Stimulated activated CD4-positive, alpha-beta T cell treated with anti-CD3 and anti-CD28 coated beads, Interleukin-1b, Interleukin-23, amount 100 ng/mL, for 1 hour (primary cell): ENCODE data around the gene AIMP2.
"Not testable (repeated sequence)": the region's sequence is repeated elsewhere in the genome, so short reads cannot be mapped to it uniquely, and the experiment has no call there.

Experiments
- DNase-seq, 2 donors: peaks; one replicate each; pipeline ENCODE4 v3.0.0-alpha.2; 2020; ENCODE audit warnings: low read depth in 2 of 2

AIMP2 gene

GRCh38 chr7:6008668-6009611 is at the start of gene AIMP2, which contains the start of gene PMS2:
Gene AIMP2, plus strand, starts transcription at chr7:6009272. Its CDS starts 92 bp downstream, at chr7:6009364.
Gene PMS2, minus strand, starts transcription at chr7:6009049. Its CDS starts 30 bp downstream, at chr7:6009019.
- peak; percentile 81 to 90 for DNase-seq

DNA sequence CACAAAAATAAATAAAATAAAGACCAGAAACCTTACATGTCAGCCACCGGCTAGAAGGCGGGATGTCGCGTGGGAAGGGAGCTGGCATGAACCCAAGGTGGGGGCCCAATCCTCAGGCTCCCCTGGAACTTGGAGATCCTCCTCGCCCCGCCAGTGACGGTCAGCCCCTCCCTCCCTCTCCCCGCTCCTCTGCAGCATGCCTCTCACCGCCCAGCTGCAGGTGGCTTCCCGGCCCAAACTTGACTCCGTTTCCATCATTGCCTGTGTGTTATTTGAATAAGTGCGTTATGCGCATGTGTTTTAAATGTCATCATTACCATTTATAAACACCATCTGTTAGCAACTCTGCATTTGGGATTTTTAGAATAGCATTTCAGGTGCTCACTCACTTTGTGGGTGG is 45.9 kb upstream of the AIMP2 start:
- not testable (repeated sequence) for DNase-seq

GRCh38 chr7:5963810-5964209 is 45.3 kb upstream of the AIMP2 start:
- DNase-seq: not testable (repeated sequence)

GRCh38 chr7:5970347-5970911 is 38.6 kb upstream of the AIMP2 start, which contains the start of gene RSPH10B:
Gene RSPH10B, minus strand, starts transcription at chr7:5970689. Its CDS starts 3,573 bp downstream, at chr7:5967116.
- not testable (repeated sequence) for DNase-seq

DNA sequence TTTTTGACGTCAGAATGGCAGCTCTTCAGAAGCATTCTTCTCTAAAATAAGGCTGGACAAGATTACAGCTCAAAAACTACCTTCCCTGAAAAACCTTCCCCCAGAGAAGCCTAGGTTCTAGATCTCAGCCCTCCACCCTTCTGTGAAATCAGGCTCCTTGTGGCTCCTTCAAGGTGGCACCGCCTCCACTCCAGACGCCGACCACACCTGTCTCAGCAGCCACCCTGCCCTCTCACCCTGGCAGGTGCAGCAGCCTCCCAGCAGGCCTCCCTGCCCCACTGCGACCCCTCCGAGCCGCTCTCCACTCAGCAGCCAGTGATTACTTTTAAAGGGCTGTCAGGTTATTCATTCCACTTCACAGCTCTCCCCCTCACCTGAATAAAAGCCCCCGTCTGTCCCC is 35.5 kb upstream of the AIMP2 start:
- DNase-seq: not testable (repeated sequence)

- not testable (repeated sequence) for DNase-seq
Measured at GRCh38 chr7:5979680-5980314, 29.3 kb upstream of the AIMP2 start.

DNA sequence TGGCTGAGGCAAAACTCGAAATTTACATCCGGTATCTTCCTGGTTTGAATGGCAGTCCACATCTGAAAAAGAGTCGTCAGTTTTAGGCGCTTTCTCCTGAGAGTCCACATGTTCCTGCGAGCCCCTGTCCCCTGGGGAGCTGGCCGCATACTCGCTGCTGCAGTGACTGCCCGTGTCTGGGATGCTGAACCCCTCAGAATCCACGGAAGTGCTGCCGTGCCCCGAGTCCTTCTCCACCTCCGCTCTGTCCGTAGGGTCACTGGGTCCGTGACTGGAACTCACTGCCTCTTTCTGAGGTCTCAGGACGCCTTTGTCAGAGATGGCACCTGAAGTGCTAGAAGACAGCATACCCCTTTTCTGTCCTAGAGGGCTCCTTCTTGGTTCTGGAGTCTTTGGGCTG is 22.0 kb upstream of the AIMP2 start:
- not testable (repeated sequence) for DNase-seq

DNA sequence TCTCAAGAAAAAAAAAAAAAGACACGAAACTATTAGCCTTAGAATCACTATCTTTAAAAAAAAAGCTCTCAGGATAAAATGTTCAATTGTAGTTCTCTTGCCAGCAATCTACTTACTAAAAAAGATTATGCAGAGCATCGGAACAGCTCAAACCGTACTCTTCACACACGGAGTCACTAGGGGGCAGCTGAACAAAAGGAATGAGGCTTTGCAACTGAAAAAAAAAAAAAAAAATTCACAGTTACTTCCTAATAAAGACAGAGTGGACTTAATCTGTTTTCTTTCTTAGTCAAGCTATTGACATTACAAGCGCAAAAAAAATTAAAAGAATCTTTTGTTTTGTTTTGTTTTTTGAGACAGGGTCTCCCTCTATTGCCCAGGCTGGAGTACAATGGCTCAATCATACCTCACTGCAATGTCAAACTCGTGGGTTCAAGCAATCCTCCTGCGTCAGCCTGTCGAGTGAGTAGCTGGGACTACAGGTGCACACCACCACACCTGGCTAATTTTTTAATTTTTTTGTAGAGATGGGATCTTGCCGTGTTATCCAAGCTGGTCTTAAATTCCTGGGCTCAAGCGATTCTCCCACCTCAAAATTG is 11.8 kb upstream of the AIMP2 start:
- peak in 1 of 2 donors; percentile 15 for DNase-seq

DNA sequence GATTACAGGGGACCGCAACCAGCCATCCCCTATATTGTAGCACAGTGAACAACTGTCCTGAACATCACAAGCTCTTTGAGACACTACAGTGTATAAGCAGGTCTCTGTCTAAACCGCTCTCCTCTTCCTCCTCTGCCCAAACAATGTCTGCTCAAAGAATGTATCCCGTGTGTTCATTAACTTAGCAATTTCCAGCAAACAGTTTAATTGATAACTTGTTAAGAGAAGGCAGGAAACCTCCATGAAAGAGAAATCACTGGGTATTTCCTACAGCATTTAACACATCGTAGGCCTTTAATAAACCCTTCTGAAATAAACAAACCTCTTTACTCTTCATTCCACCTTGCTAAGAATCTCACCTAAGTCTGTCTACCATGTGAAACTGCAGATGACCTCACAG is 1.7 kb upstream of the AIMP2 start:
- no peak for DNase-seq

GRCh38 chr7:6007835-6008590 is 1.1 kb upstream of the AIMP2 start:
- not testable (repeated sequence) for DNase-seq

DNA sequence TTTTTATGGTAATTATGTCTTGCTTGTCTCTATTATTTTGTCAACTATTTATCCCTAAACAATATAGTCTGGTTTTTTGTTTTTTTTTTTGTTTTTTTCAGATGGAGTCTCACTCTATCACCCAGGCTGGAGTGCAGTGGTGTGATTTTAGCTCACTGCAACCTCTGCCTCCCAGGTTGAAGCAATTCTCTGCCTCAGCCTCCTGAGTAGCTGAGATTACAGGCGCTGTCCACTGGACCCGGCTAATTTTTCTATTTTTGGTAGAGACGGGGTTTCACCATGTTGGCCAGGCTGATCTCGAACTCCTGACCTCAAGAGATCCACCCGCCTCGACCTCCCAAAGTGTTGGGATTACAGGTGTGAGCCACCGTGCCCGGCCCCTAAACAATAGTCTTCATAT is 1.3 kb downstream of the AIMP2 start:
- DNase-seq: not testable (repeated sequence)

DNA sequence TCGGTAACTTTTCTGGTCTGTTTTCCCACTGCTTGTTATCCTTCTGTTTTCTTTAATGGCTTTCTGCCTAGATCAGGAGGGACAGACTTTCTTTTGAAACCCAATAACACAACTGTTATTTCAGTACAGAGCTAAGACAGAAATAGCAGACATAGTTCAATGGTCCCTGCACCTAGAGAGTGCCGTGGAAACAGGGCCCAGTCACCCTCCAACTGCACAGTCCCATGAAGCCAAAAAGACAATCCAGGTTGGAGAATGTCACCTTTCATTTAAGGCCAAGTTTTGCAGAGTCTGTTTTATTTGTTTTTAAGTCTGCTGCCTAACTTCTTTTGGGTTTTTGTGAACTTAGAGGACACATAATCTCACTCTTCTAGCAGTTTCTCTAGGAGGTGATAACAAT is 2.5 kb downstream of the AIMP2 start:
- DNase-seq: no peak

DNA sequence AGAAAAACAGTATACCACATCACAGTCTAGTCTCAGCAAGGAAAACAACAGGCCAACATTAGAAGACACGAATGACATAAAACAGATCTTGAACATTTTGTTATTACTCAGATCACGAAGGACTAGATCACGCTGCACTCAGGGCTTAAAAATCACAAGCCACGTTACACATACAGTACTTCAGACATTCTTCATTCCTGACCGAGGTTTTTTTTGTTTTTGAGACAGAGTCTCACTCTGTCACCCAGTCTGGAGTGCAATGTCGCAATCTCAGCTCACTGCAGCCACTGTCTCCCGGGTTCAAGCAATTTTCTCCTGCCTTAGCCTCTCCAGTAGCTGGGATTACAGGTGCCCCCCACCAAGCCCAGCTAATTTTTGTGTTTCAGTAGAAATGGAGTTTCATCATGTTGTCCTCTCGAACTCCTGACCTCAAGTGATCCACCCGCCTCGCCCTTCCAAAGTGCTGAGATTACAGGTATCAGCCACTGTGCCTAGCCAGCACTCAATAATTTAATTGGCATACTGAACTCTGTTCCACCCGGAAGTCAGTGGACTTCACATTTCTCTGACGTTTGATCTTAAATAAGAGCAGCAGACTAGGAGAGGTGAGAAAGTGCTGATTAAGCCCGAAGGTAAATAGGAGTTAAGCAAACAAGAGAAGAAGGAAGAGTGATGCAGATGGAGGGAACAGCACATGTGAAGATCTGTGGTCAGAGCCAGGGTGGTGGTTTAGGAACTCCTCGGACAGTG is 3.5 kb downstream of the AIMP2 start:
- DNase-seq: no peak

DNA sequence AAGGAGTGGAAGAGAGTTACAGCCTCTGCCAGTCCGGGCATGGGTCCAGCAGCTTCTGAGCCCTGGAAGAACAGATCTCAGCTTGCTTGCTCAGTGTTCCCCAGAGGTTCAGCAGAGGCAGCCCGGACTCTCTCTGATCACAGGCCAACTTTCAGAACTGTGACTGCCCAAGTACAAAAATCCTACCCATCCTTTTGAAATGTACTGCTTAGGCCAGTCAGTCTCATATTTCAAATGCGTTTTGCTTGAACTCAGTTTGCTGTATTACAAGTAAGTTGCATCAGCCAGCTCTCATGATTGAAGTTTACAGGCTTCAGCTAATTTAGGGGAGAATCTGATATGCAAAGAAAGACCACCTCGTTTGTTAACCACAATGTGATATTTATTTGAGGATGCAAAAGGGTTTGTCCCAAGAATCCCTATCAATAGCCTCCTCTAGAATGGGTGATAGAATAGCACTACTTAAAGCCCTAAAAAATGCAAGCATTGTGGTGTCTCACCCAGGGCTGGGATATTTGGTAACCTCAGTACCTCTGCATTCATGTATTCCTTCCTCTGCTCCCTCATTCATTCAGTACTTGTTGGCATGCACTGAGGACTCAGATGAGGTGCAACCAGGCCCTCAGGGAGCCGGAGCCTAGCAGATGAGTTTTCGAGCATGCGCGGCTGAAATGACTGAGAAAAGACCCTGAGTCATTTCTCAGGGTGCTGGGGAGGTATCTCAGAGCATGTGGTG is 7.0 kb downstream of the AIMP2 start:
- DNase-seq: no peak

GRCh38 chr7:6016653-6016966 is 7.5 kb downstream of the AIMP2 start:
- DNase-seq: no peak

GRCh38 chr7:6020371-6021286 is 11.6 kb downstream of the AIMP2 start:
- no peak for DNase-seq

- no peak for DNase-seq
Measured at GRCh38 chr7:6022707-6023106, 13.6 kb downstream of the AIMP2 start.

GRCh38 chr7:6023974-6024435 is 14.9 kb downstream of the AIMP2 start:
- DNase-seq: no peak
